Mesenchymal stem cell (in vitro differentiated cells and primary cell): ENCODE data around the gene KIAA0825.
"Not testable (repeated sequence)": the region's sequence is repeated elsewhere in the genome, so short reads cannot be mapped to it uniquely, and the experiment has no call there.

Experiments used
- DNase-seq: peaks from one replicate; pipeline ENCODE4 v3.0.0-alpha.2; 2013
- H2AFZ ChIP-seq: one replicate; pipeline ENCODE4 v1.6.1; 2013; ENCODE audit warnings: low read depth, mild to moderate bottlenecking, control low read depth, inconsistent platforms, low read length, moderate library complexity
- H2AK5ac ChIP-seq: 2 replicates; pipeline ENCODE4 v1.6.1; 2013; ENCODE audit warnings: low read length, moderate library complexity, mild to moderate bottlenecking, inconsistent platforms; ENCODE audit not compliant: severe bottlenecking
- H2BK120ac ChIP-seq: one replicate; pipeline ENCODE4 v1.6.1; 2013; ENCODE audit warnings: low read depth, mild to moderate bottlenecking, inconsistent platforms, low read length, moderate library complexity
- H2BK12ac ChIP-seq, 2 experiments: one replicate each; pipeline ENCODE4 v1.6.1; 2013; ENCODE audit warnings: inconsistent platforms in 2 of 2, low read length in 2 of 2, mild to moderate bottlenecking in 2 of 2, moderate library complexity in 2 of 2, control low read depth in 1 of 2
- H2BK15ac ChIP-seq: one replicate; pipeline ENCODE4 v1.6.1; 2013; ENCODE audit warnings: mild to moderate bottlenecking, low read depth, inconsistent platforms; ENCODE audit not compliant: poor library complexity, severe bottlenecking
- H2BK5ac ChIP-seq: 2 replicates; pipeline ENCODE4 v1.6.1; 2013; ENCODE audit warnings: low read depth, mild to moderate bottlenecking, low read length, control low read depth, inconsistent platforms; ENCODE audit not compliant: poor library complexity, severe bottlenecking
- H3K14ac ChIP-seq, 2 experiments: one replicate each; pipeline ENCODE4 v1.6.1; 2013; ENCODE audit warnings: inconsistent platforms in 2 of 2, low read length in 2 of 2, control low read depth in 1 of 2, mild to moderate bottlenecking in 1 of 2, moderate library complexity in 1 of 2
- H3K18ac ChIP-seq, 2 experiments: one replicate each; pipeline ENCODE4 v1.6.1; 2013; ENCODE audit warnings: inconsistent platforms in 2 of 2, low read length in 2 of 2, control low read depth in 1 of 2, low read depth in 1 of 2, mild to moderate bottlenecking in 1 of 2
- H3K23ac ChIP-seq, 2 experiments: one replicate each; pipeline ENCODE4 v1.6.1; 2013; ENCODE audit warnings: inconsistent platforms in 2 of 2, low read length in 2 of 2, mild to moderate bottlenecking in 2 of 2, moderate library complexity in 2 of 2, control low read depth in 1 of 2
- H3K27ac ChIP-seq: 2 replicates; pipeline ENCODE4 v1.5.1; 2013; ENCODE audit warnings: mild to moderate bottlenecking, moderate library complexity, low read length, control low read depth, inconsistent platforms; ENCODE audit not compliant: poor library complexity, severe bottlenecking
- H3K27me3 ChIP-seq, 2 experiments: 2 replicates each; pipeline versions ENCODE4 v1.6.1 to v1.7.0; 2013; ENCODE audit warnings: low read length in 2 of 2, mild to moderate bottlenecking in 2 of 2, moderate library complexity in 2 of 2, control low read depth in 1 of 2, inconsistent platforms in 1 of 2; ENCODE audit not compliant: control insufficient read depth in 1 of 2, insufficient read depth in 1 of 2
- H3K36me3 ChIP-seq, 2 experiments: 2 replicates each; pipeline versions ENCODE4 v1.6.1 to v1.7.0; 2013; ENCODE audit warnings: low read length in 2 of 2, control low read depth in 1 of 2, inconsistent platforms in 1 of 2, low read depth in 1 of 2, mild to moderate bottlenecking in 1 of 2; ENCODE audit not compliant: insufficient read depth in 2 of 2, control insufficient read depth in 1 of 2
- H3K4ac ChIP-seq, 2 experiments: one replicate each; pipeline ENCODE4 v1.6.1; 2013; ENCODE audit warnings: inconsistent platforms in 2 of 2, low read length in 2 of 2, mild to moderate bottlenecking in 2 of 2, moderate library complexity in 2 of 2, control low read depth in 1 of 2, low read depth in 1 of 2
- H3K4me1 ChIP-seq: 2 replicates; pipeline ENCODE4 v1.6.1; 2013; ENCODE audit warnings: low read depth, low read length, control low read depth; ENCODE audit not compliant: control insufficient read depth, insufficient read depth
- H3K4me2 ChIP-seq: 2 replicates; pipeline ENCODE4 v1.6.1; 2013; ENCODE audit warnings: low read length, mild to moderate bottlenecking, inconsistent platforms; ENCODE audit not compliant: poor library complexity, severe bottlenecking
- H3K4me3 ChIP-seq, 2 experiments: 2 replicates each; pipeline versions ENCODE4 v1.5.1 to v1.7.0; 2013; ENCODE audit warnings: low read length in 2 of 2, mild to moderate bottlenecking in 2 of 2, control low read depth in 1 of 2, low read depth in 1 of 2; ENCODE audit not compliant: insufficient read depth in 1 of 2
- H3K79me1 ChIP-seq: replicated peaks from 2 replicates; pipeline ENCODE4 v1.6.1; 2013; ENCODE audit warnings: mild to moderate bottlenecking, control low read depth, low read length, inconsistent platforms; ENCODE audit not compliant: poor library complexity, severe bottlenecking
- H3K9ac ChIP-seq: 2 replicates; pipeline ENCODE4 v1.7.0; 2013; ENCODE audit warnings: mild to moderate bottlenecking, low read length, moderate library complexity
- H3K9me3 ChIP-seq: 2 replicates; pipeline ENCODE4 v1.7.0; 2013; ENCODE audit warnings: mild to moderate bottlenecking, low read length; ENCODE audit not compliant: control insufficient read depth
- H4K8ac ChIP-seq: one replicate; pipeline ENCODE4 v1.6.1; 2013; ENCODE audit warnings: inconsistent platforms, mild to moderate bottlenecking, low read length, moderate library complexity
- H4K91ac ChIP-seq: one replicate; pipeline ENCODE4 v1.6.1; 2013; ENCODE audit warnings: mild to moderate bottlenecking, low read length, inconsistent platforms
- WGBS: methylation state at CpG from one replicate; pipeline ENCODE4 v1.1.7; 2013; ENCODE audit warnings: mixed read lengths; 5-methylcytosine and 5-hydroxymethylcytosine counted together

Gene KIAA0825

GRCh38 chr5:94143621-94144020 lies 474.8 kb downstream of the KIAA0825 start:
- H3K9me3 ChIP-seq = peaks cover 25% of the 10 kb centered on the region
- not testable (repeated sequence) for H2BK120ac ChIP-seq, H2AK5ac ChIP-seq, H4K8ac ChIP-seq, H2AFZ ChIP-seq, H3K14ac ChIP-seq, H2BK12ac ChIP-seq, H3K4me1 ChIP-seq, H3K27me3 ChIP-seq, DNase-seq, H3K79me1 ChIP-seq, H3K9ac ChIP-seq, H4K91ac ChIP-seq, H2BK5ac ChIP-seq, H3K4me2 ChIP-seq, H3K4ac ChIP-seq, H3K18ac ChIP-seq, H3K36me3 ChIP-seq, H3K23ac ChIP-seq, H3K4me3 ChIP-seq, H2BK15ac ChIP-seq, H3K27ac ChIP-seq

- no peak overlapping the region for H2AFZ ChIP-seq
- H3K14ac ChIP-seq = no peak overlapping the region
- no peak overlapping the region for H3K9ac ChIP-seq
- no peaks in the 10 kb centered on the region for H3K79me1 ChIP-seq
- H2AK5ac ChIP-seq = no peak overlapping the region
- H3K18ac ChIP-seq = no peak overlapping the region
- no peak for DNase-seq
- no peak overlapping the region for H3K4ac ChIP-seq
- H4K8ac ChIP-seq = no peak overlapping the region
- no peak overlapping the region for H4K91ac ChIP-seq
- H3K27me3 ChIP-seq = no peaks in the 10 kb centered on the region
- H2BK120ac ChIP-seq = no peak overlapping the region
- no peaks in the 10 kb centered on the region for H3K36me3 ChIP-seq
- peaks cover 22% of the 10 kb centered on the region for H3K9me3 ChIP-seq
- H2BK5ac ChIP-seq = no peak overlapping the region
- no peak overlapping the region for H3K4me3 ChIP-seq
- H3K4me2 ChIP-seq = no peak overlapping the region
- WGBS = 100% methylated on average over 2 of the region's 2 CpGs
- no peak overlapping the region for H3K27ac ChIP-seq
- H2BK12ac ChIP-seq = no peak overlapping the region
- no peaks in the 10 kb centered on the region for H3K4me1 ChIP-seq
- no peak overlapping the region for H3K23ac ChIP-seq
- no peak overlapping the region for H2BK15ac ChIP-seq
These were observed 478.1 kb downstream of the KIAA0825 start for GRCh38 chr5:94140300-94140699.

- Histone ChIP-seq H3K79me1 (no peaks in the 10 kb centered on the region), H3K4ac (no peak overlapping the region), H2BK15ac (no peak overlapping the region), H3K9me3 (no peaks in the 10 kb centered on the region), H3K4me1 (no peaks in the 10 kb centered on the region), H3K36me3 (no peaks in the 10 kb centered on the region), H2BK5ac (no peak overlapping the region), H2BK120ac (no peak overlapping the region), H3K4me2 (no peak overlapping the region), H3K14ac (no peak overlapping the region), H2AFZ (no peak overlapping the region), H2AK5ac (no peak overlapping the region), H4K91ac (no peak overlapping the region), H4K8ac (no peak overlapping the region), H3K4me3 (no peak overlapping the region), H3K27me3 (no peaks in the 10 kb centered on the region), H2BK12ac (no peak overlapping the region), H3K23ac (no peak overlapping the region), H3K9ac (no peak overlapping the region), H3K27ac (no peak overlapping the region), H3K18ac (no peak overlapping the region)
- WGBS = no CpG with 5 or more reads among the region's 1 CpG
- DNase-seq = peak; percentile 17
These were observed 488.3 kb downstream of the KIAA0825 start for GRCh38 chr5:94130077-94130476.

GRCh38 chr5:94125107-94125506 lies 493.3 kb downstream of the KIAA0825 start:
- H3K79me1 ChIP-seq = no peaks in the 10 kb centered on the region
- no peak overlapping the region for H3K4me2 ChIP-seq
- no peak overlapping the region for H3K9ac ChIP-seq
- no peak overlapping the region for H2BK120ac ChIP-seq
- no peak overlapping the region for H2BK5ac ChIP-seq
- WGBS = no CpG with 5 or more reads among the region's 2 CpGs
- no peak for DNase-seq
- H3K9me3 ChIP-seq = no peaks in the 10 kb centered on the region
- H3K27me3 ChIP-seq = no peaks in the 10 kb centered on the region
- no peak overlapping the region for H3K14ac ChIP-seq
- no peak overlapping the region for H3K23ac ChIP-seq
- no peak overlapping the region for H3K4me3 ChIP-seq
- H2AK5ac ChIP-seq = no peak overlapping the region
- H3K36me3 ChIP-seq = no peaks in the 10 kb centered on the region
- no peaks in the 10 kb centered on the region for H3K4me1 ChIP-seq
- no peak overlapping the region for H4K8ac ChIP-seq
- no peak overlapping the region for H2BK15ac ChIP-seq
- no peak overlapping the region for H3K18ac ChIP-seq
- no peak overlapping the region for H3K4ac ChIP-seq
- H2AFZ ChIP-seq = no peak overlapping the region
- no peak overlapping the region for H3K27ac ChIP-seq
- H4K91ac ChIP-seq = no peak overlapping the region
- no peak overlapping the region for H2BK12ac ChIP-seq
